CD4-positive, alpha-beta T cell treated with Interleukin-21 for 1 hour (primary cell): ENCODE measurements around the gene GATM.
"Not testable (repeated sequence)": the region's sequence is repeated elsewhere in the genome, so short reads cannot be mapped to it uniquely, and the experiment has no call there.

Source experiments
- DNase-seq: peaks from one replicate; pipeline ENCODE4 v3.0.0-alpha.2; 2020

The GATM gene

DNA sequence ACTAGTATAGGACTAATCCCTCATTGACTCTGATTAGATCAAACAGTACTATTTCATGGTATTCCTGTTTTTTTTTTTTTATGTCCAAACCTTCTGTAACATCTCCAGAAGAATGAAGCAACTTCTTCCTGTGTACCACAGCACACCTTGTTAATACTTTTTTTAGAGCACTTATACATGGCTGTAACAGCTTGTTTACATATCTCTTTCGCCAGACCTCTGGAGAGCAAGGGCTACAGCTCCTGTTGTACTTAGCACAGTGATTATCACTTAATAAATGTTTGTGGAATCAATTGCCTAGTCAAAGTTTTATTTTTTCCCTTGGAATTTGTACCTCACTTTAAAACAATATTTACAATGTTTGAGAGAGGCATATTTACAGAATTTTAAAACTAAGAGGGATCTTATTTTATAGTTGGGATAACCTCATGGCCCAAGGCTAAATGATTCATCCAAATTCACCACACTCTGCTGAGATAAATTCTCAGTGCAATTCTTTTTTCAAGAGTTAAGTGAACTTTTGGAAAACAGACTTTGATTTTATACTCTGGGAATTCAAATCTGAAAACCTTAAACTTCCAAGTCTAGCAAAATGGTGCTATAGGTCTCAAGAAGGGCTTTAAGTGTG is 9.2 kb upstream of the GATM start:
- DNase-seq: no peak

DNA sequence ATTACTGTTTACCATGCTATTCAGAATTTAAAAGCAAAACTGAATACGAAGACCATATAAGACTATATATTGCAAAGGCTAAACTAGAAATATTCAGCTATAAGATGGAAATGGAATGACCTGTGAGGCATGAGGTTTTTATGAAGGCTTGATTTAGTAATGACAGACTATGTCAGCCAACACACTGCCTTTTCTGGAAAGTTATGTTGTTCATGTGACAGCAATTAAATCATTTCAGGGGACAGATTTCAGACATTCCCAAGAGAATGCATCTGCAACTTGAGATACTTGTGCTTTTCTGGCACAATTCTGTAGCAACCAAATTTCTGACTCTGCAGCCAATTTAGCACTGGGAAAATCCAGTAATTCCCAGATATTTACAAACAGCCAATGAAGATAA is 8.6 kb upstream of the GATM start:
- DNase-seq: no peak

DNA sequence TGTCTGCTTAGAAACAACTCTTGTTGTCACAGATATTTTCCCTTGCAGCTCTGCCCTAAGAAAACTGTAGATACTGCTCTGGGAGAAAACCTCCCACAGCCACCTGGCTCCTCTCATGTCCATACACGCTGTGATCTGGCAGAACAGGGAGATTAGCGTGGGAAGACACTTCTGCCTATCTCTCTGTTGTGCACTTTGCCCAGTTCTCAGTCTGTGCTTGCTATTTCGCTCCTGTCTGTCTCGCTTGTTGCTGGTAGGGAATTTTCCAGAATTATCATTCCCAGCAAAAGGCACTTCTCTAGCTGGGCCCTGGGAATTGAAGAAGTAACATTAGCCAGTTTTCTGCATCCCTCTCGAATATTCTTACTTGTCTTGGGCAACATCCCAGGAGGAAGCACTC is 8.1 kb upstream of the GATM start:
- DNase-seq: no peak

DNA sequence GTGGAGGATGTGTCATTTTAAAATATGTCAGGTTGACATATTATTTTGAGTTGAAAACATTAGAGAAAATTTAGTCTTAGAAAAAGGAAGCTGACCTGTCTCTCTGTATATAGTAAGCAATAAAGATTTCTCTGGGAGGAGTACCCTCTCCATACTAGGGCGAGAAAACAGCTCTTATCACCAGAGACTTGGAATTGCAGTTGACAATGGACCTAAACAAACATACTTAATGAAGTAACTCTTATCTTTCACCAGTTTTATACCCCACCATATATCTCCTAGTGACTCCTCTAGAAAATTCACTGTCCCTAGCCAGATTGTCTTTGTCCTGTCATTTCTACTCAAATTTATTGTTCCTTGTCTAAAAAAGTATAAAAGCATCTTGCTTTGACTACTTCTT is 7.2 kb upstream of the GATM start:
- DNase-seq: no peak

DNA sequence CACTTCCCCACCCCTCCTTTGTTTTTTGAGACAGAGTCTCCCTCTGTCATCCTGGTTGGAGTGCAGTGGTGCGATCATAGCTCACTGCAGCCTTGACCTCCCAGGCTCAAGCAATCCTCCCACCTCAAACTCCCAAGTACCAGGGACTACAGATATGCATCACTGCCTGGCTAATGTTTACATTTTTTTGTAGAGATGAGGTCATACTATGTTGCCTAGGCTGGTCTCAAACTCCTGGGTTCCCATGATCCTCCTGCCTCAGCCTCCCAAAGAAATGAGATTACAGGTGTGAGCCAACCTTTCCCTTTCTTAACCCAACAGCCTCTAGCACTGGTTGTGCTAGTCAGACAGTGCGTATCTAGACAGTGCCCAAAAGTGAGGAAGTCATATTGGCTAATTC is 6.4 kb upstream of the GATM start:
- no peak for DNase-seq

DNA sequence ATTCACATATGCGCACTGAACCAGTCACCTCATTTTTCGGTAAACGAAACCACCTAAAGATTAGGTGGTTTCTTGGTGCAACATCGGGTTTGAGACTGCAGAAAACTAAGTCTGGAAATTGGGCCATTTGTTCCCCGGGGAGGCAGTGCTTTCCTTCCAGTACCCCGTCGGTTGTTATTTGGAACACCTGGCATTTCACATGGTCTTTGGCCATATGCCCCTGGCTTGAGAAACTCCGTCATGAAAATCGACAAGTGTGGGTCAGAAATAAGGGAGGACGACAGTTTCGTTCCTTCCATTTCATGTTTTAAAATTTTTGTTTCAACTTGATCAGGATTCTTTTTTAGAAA is 544 bp upstream of the GATM start:
- no peak for DNase-seq

DNA sequence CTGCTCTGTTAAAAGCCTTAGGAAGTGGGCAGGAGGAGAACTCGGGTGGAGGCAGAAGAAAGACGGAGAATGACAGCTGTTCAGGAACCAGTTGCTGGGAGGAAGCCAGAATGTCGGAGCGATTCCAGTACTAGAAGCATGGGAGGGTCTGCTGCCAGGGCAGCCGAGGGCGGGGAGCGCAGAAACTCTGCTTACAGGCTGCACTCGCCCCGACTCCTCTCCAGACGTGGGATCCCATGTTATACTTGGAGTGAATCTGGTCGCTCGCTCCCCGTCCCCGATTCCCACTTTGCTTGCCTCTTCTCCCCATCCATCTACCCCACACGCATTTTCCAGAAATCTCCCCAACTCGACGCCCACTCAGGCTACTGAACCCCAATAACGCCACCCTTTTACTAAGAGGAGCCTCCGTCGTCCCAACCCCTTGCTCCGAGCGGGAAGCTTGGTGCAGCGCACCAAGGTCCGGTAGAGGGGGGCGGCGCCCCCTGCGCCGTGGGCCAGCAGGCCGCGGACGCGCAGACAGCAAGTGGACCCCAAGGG is 665 bp downstream of the GATM start:
- no peak for DNase-seq

DNA sequence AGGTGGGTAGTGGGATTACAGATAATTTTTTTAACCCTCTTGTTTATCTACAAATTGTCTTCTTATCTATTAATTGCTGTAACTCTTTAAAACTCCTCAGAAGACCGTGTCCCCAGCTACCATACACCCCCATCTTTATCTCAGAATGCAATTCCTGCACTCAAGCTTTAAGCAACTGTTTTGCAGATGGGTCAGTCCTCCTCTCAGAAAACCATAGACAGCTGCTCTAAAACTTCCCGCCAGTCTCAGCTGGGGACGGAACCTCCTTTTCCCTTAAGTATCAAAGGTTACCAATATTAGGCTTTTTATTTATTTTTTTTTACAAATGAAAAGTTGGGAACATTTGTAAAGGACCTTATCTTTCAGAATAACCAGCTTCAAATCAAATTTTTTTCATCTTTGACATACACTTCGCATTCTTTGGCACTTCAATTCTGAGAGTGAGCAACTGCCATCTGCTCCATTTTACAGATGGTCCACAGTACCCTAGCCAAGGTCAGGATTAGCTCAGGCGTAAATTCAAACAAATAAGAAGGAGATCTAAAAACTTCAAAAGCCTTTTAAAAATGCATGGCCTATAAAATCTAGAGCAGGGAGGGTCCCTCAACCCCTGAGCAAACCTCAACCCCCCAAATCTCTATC is 1.3 kb downstream of the GATM start:
- DNase-seq: no peak

DNA sequence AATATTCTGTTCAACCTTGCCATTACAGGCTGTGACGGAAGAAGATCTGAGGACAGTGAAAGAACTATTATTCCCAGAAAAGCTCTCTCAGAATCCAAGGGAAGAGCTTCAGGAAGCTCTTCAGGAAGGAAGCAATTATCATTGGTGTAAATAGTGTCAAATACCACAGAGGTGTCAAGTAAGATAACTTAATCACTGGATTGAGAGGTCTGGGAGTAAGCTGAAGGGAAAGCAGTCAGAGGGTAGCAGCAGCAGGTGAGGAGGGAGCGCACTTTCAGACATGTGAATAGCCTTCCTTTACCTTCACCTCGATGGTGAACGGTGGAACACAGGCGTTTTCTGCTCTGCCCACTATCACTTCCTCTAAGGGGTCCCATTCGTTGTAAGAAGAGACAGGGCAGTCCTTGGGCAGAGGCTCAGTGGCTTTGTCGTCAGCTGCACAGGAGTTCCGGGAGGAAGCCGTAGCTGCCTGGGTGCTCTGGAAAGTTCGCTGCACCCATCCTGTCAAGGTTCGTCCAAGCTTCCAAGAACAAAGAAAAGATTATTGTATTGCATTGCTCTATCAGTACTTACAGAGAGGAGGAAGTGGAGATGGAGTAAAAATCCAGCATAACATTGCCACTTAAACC is 1.9 kb downstream of the GATM start:
- DNase-seq: no peak

DNA sequence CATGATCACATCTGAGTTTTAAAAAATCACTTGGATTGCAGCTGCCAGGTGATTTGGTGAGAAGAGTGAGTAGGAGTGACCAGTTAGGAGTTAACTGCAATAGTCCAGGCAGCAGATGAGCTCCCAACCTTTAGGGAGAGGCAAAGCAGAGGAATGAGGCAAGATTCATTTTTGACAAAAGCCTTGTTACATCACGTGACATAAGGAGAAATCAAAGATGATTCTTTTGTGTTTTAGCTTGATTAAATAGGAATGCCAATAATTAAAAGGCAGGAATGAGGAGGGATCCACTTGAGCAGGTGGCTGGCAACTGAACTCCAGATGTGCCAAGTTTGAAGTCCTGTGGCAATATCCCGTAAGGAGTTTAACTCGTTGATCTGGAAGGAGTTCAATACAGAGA is 2.5 kb downstream of the GATM start:
- DNase-seq: no peak

DNA sequence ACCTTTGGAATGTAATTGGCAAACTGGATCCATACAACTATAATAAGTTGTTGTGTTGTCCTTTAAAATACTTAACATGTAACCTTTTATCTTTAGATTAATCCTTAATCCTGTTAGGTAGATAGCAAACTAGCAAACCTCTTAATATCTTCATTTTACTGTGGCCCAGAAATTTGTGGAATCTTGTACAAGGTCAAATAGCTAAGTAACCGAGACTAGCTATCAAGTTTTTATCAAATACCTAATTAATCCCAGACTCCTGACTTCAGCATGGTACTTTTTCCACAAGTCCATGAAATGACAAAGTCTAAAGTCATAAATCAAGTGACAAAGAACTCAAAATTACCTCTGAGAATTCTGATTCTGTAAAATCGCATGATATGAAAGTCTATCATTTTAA is 4.4 kb downstream of the GATM start:
- no peak for DNase-seq

DNA sequence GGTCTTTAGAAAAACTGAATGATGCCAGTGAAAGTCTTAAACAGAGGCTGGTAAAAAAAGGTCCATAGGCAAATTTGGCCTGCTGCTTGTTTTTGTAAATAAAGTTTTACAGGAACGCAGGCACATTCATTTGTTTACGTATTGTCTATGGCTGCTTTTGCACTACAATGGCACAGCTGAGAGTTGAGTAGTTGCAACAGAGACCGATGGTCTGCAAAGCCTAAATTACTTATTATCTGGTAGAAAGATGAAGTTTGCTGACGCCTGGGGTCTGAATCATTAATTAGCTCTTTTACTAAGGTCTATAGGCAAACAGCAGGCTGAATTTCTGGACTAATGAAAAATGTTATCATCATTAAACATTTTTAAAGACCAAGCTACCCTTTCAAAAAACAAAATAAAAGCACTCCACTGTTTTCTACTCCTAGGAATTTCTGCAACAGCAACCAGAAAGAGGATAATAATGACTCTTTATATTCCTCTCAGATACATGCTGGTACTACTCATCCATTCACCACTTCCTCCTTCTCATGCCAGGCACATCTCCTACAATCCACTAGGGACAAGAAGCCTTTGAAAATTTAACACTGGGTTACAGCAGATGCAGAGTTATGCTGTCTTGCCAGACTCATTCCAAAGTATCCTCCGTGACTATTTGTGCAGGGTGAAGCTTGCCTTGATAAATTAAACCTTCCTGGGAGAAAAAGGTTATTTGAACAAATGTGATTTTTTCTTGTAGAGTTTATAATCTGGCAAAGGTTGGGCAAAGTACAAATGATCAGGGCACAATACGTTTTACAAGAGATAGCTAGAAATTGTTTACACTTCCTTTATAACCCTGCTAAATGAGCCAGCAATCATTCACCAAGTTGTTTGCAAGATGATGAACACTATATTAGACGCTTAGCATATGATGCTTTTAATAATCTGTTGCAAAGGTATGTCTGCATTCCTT is 6.0 kb downstream of the GATM start:
- DNase-seq: no peak

DNA sequence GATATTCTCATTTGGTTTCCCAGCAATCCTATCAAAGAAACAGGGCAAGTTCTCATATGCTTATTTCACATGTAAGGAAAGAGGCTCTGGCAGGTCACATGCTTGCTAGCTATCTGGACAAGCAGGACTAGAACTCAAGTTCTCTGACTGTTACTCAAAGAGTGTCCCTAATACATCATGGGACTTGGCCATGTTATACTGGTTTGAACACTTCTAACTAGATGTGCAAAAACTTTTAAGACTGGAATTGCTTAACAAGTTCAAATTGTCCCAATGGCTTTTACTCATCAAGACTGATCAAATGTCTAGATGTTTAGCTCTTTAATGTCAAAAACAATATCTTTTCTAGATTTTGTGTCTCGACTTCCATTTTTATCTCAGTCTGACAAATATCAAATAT is 6.8 kb downstream of the GATM start:
- no peak for DNase-seq

DNA sequence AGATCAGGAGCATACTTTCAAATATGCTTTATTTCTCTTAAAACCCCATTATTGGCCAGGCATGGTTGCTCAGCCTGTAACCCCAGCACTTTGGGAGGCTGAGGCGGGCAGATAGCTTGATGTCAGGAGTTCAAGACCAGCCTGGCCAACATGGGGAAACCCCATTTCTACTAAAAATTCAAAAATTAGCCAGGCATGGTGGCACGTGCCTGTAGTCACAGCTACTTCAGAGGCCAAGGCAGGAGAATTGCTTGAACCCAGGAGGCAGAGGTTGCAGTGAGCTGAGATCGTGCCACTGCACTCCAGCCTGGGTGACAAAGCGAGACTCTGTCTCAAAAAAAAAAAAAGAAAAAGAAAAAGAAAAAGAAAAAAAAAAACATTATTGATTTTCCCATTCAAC is 8.3 kb downstream of the GATM start:
- DNase-seq: not testable (repeated sequence)

DNA sequence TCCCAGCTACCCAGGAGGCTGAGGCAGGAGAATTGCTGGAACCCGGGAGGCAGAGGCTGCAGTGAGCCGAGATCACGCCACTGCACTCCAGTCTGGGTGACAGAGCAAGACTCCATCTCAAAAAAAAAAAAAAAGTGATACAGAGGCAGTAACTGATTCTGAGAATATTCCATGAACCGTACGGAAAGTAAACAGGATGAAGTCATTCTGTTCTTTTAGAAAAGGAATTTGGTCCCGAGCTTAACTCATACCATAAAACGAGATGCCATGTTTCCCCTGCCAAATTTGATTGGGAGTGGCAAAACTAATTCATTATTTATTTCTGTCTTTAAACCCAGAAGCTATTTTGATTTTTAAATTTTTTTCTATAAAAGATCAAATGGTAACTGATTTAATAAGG is 11.1 kb downstream of the GATM start:
- DNase-seq: not testable (repeated sequence)

DNA sequence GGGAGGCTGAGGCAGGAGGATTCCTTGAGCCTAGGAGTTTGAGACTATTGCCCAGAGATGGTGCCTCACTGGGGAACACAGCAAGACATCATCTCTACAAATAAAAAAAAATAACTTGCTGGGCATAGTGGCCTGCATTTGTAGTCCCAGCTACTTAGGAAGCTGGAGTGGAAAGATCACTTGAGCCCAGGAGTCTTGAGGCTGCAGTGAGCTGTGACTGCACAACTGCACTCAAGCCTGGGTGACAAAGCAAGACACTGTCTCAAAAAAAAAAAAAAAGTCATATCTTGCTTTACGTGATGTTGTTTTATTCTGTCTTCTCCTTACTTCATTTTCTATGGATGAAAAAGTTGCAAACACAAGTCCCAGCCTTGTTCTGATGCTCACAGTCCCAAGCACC is 14.1 kb downstream of the GATM start:
- no peak for DNase-seq

DNA sequence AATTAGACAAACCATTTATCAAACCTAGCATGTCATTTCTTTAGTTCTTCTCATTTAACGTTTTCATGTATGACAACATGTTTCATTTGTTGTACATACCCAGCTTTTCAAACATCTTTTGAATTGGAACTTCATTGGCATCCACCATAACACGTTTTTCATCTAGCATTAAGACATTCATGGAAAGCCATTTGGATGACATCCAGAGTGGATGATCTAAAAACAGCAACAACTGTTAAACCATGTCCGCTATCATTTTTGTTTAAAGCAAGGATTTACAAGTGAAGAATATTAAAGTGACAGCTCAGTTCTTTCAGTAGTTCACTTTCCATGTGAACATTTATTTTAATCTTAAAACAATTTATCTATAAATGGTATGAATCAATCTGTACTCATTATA is 14.5 kb downstream of the GATM start:
- DNase-seq: no peak

DNA sequence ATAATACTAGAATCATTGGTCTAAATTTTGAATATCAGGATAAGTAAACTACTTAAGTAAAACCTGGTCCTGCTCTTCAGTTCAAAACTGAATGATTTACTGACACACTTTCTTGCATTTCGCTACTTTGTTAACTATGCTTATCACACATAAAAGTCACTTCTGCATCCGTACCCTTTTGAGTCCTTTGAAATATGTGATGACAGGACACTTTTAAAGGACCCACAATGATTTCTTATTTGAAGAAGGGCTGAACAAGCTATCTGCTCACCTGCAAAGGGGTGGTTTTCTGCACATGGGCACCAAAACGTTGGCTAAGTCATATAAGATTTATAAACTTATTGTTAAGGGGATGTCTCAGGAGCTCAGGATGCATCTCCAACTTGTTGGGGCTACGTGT is 15.0 kb downstream of the GATM start:
- DNase-seq: no peak

DNA sequence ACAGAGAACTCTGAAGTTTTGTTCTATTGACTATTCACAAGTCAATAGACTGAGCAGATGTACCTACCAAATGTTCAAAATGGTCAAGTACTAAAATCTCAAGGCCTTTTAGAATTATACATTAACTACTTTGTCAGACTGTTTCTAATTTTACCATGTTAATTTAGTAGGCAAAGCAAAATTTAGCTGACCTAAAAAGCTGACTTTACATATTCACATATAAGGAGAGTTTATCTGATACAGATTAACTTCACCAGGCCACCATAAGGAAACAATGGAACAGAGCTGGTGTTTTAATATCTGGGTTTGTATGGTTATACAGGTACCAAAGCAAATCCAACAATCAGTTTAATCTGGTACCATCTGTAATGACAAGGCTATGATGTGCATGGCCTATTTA is 15.9 kb downstream of the GATM start:
- no peak for DNase-seq

DNA sequence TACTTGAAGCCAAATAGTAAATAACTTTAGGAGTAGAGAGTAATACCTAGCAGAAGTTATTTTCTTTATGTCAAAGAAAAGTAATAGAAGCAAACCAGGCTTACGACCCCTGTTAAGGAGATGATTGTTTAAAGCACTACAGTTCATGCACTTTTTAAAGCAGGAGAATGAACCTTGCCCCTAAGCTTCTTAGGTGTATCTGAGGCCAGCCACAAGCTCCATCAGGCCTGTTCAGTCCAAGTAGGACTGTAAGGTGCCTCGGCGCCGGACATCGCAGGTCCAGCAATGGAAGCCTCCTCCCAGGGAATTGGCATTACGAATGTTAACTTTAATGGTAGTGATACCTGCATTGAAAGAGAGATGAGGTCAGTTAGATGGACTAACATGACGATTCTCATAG is 16.5 kb downstream of the GATM start:
- no peak for DNase-seq

DNA sequence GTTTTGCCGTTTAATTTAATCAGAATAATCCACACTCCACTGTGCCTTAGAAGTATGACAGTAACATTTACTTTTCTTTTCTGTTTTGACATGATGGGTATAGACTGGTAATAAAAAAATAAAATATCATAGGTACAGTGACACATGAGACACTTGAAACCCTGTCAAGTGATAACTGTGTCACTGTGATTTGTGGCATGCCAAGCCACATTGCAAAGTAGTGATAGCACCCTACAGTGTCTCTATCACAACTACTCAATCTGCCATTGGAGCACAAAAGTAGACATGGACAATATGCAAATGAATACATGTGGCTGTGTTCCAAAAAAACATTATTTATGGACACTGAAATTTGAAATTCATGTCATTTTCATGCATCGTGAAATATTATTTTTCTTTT is 22.5 kb downstream of the GATM start:
- DNase-seq: no peak

DNA sequence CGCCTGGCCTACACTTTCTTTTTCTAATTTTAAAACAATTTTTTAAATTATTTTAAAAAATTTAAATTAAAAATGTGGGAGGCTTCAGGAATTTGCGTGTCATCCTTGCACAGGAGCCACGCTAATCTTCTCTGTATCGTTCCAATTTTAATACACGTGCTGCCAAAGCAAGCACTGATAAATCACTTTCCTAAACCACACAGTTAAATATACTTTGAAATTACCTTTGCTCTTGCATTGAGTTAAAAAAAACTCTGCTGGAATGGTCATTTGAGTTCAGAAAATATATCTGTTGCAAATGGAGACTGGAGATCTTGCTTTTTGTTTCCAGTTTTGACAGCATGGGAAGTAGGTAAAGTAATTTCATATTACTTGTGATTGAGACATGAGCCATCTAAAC is 23.6 kb downstream of the GATM start:
- DNase-seq: no peak

DNA sequence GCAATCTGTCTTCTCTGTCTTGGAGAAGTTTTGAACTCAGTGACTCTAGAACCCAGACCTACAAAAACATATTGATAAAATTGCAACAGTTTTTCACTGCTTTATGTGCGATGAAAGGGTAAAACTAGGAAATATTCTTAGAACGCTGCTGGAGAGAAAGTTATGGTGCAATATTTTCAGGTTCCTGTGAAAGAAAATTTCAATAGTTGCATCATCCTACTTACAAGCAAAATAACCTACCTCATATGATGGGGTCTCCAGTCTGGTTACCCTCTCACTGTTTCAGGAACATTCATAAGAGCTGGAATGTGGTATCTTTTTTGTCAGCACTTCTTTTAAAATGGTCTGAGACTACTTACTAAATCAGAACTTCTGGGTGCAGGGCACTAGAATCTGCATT is 27.1 kb downstream of the GATM start:
- DNase-seq: no peak

DNA sequence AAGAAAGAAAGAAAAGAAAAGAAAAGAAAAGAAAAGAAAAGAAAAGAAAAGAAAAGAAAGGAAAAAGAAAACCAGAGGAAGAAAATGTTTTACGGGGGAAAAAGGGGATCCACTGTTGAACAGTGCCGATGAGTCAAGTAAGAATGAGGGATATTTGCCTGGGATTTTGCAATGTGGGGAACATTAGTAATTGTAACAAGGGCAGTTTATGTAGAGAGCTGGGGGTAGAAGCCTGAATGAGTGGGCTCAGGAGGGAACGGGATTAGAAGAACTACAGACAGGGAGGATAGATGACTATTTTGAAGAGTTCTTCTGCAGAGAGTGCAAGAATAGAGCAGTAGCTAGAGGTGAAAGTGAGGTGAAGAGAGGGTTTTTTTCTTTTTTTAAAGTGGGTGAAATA is 28.7 kb downstream of the GATM start:
- no peak for DNase-seq
